ENCODE data around the gene SMIM14. TPM values are rescaled to one million over a fixed set of nuclear protein-coding genes. Genes with fewer than 3 reads are reported as not detected.

SMIM14 gene
- total and polyA plus RNA-seq, 9 of the 15 experiments (the other 6 are each of a cell fraction or from before 2014, with no cell fraction given) = 0.98 to 3.7 (median 2.2) TPM

GRCh38 chr4:39662683-39663082 lies 24.0 kb upstream of the SMIM14 start:
- no peaks in the 10 kb centered on the region for H4K20me1 ChIP-seq (replicated peaks; ENCODE audit: control insufficient read depth, insufficient read depth, low read length)
- H3K9me1 ChIP-seq (ENCODE audit: control insufficient read depth, insufficient read depth, low read length) = no peaks in the 10 kb centered on the region
- in situ Hi-C loops (cut with MboI) (no loop called here), intact Hi-C loops (cut with micrococcal nuclease) (no loop called here)
- no peak overlapping the region for H2AFZ ChIP-seq (ENCODE audit: low read depth, low read length)
- no peaks in the 10 kb centered on the region; a peak in 1 of 5 replicates for H3K4me1 ChIP-seq (replicated peaks in 1 of 2; ENCODE audit: control insufficient read depth in 2 of 2, insufficient read depth in 2 of 2, low read length in 2 of 2)
- no peak overlapping the region for H3K4me2 ChIP-seq (ENCODE audit: insufficient read depth, low read length)
- DNase-seq (ENCODE audit: extremely low read depth in 1 of 4, low spot score in 3 of 4) (no peak), FAIRE-seq (no peak), ATAC-seq (no peak)
- BruUV-seq (replicated peaks) = no TSS peak
- no peaks in the 10 kb centered on the region for H3K79me2 ChIP-seq (ENCODE audit: control insufficient read depth, insufficient read depth, low read length)
- no peaks in the 10 kb centered on the region for H3K27me3 ChIP-seq (ENCODE audit: control insufficient read depth in 2 of 2, insufficient read depth in 2 of 2, low read length in 2 of 2)
- WGBS (ENCODE audit: insufficient coverage, low coverage, missing lambda C conversion rate) = 27% methylated on average over 7 of the region's 7 CpGs
- H3K4me3 ChIP-seq = no peak overlapping the region
- no peak overlapping the region for H3K9ac ChIP-seq (ENCODE audit: insufficient read depth in 1 of 2, low read depth in 2 of 2, low read length in 2 of 2)
- H3K9me3 ChIP-seq (replicated peaks; ENCODE audit: control insufficient read depth, insufficient read depth, low read depth, low read length) = no peaks in the 10 kb centered on the region
- ChIA-PET CTCF (ENCODE audit: low intra/inter-chr PET ratio) (no interaction called here), POLR2A (interaction anchor here (0.7 to 1.1 kb wide), 2 partner anchors 8 to 9 kb away, joined by 3 to 5 read pairs; no protein-coding TSS in a partner anchor)
- no peak overlapping the region for H3K27ac ChIP-seq (ENCODE audit: extremely low read depth, low read depth, low read length)
- TF ChIP-seq ZNF124 (CRISPR knock-in tag; IDR thresholded peaks at IDR 0.05) (no peak), PML (IDR thresholded peaks at IDR 0.05; ENCODE audit: low read length) (no peak), POLR2A (conservative IDR thresholded peaks at IDR 0.05) (no peak), KAT8 (IDR thresholded peaks at IDR 0.05; ENCODE audit: low read depth) (no peak), ZC3H11A (IDR thresholded peaks at IDR 0.05; ENCODE audit: low read depth, low read length) (no peak), FOSL1 (tag; conservative IDR thresholded peaks at IDR 0.05) (no peak), ZNF263 (CRISPR knock-in tag; IDR thresholded peaks at IDR 0.05; ENCODE audit: borderline replicate concordance) (no peak), ATF6 (CRISPR knock-in tag; IDR thresholded peaks at IDR 0.05) (no peak), CXXC5 (CRISPR knock-in tag; IDR thresholded peaks at IDR 0.05) (no peak), CBX8 (IDR thresholded peaks at IDR 0.05; ENCODE audit: borderline replicate concordance, extremely low read depth, low read depth, low read length, poor library complexity, severe bottlenecking) (no peak), NR2F6 (CRISPR knock-in tag; IDR thresholded peaks at IDR 0.05) (no peak), E2F6 (IDR thresholded peaks at IDR 0.05; ENCODE audit: borderline replicate concordance in 1 of 2, extremely low read depth in 1 of 2, insufficient read depth in 1 of 2, insufficient read length in 1 of 2, low read depth in 1 of 2, low read length in 1 of 2, poor library complexity in 1 of 2, severe bottlenecking in 1 of 2) (no peak), ZBTB49 (CRISPR knock-in tag; IDR thresholded peaks at IDR 0.05; ENCODE audit: borderline replicate concordance) (no peak), HCFC1 (IDR thresholded peaks at IDR 0.05; ENCODE audit: low read depth, low read length) (no peak)
- no peaks in the 10 kb centered on the region for H3K36me3 ChIP-seq (ENCODE audit: control insufficient read depth, insufficient read depth, low read length)

All from K562 (cell line).